ENCODE data around the gene SLC16A8.
"Not testable (repeated sequence)": the region's sequence is repeated elsewhere in the genome, so short reads cannot be mapped to it uniquely, and the experiment has no call there.

The SLC16A8 gene

GRCh38 chr22:38085501-38085900 lies 1.5 kb upstream of the SLC16A8 start:
- DNase-seq: no peak

- no peak for DNase-seq
Observed at GRCh38 chr22:38085056-38085455, 1.1 kb upstream of the SLC16A8 start.

- no peak for DNase-seq
Observed at GRCh38 chr22:38082986-38083710, 836 bp downstream of the SLC16A8 start.

- no peak for DNase-seq
Observed at GRCh38 chr22:38081941-38082828, 1.8 kb downstream of the SLC16A8 start.

GRCh38 chr22:38081636-38081940 lies 2.4 kb downstream of the SLC16A8 start:
- no peak for DNase-seq

- peak; percentile 23 for DNase-seq
Observed at GRCh38 chr22:38080850-38081635, 2.9 kb downstream of the SLC16A8 start.

GRCh38 chr22:38080474-38080849 lies 3.5 kb downstream of the SLC16A8 start:
- DNase-seq: no peak

- DNase-seq: no peak
Observed at GRCh38 chr22:38079804-38080203, 4.2 kb downstream of the SLC16A8 start.

- DNase-seq: not testable (repeated sequence)
Observed at GRCh38 chr22:38079208-38079607, 4.8 kb downstream of the SLC16A8 start.

GRCh38 chr22:38078046-38078840 lies 5.7 kb downstream of the SLC16A8 start:
- no peak for DNase-seq

GRCh38 chr22:38077595-38077994 lies 6.4 kb downstream of the SLC16A8 start:
- no peak for DNase-seq

- no peak for DNase-seq
Observed at GRCh38 chr22:38077096-38077495, 6.9 kb downstream of the SLC16A8 start.

- DNase-seq: no peak
Observed at GRCh38 chr22:38075961-38076360, 8.0 kb downstream of the SLC16A8 start.

- DNase-seq: no peak
Observed at GRCh38 chr22:38075105-38075825, 8.7 kb downstream of the SLC16A8 start.

- DNase-seq: no peak
Observed at GRCh38 chr22:38074181-38075104, 9.5 kb downstream of the SLC16A8 start.

GRCh38 chr22:38073150-38074130 lies 10.5 kb downstream of the SLC16A8 start:
- DNase-seq: no peak

GRCh38 chr22:38072322-38073149 lies 11.4 kb downstream of the SLC16A8 start:
- DNase-seq: no peak
